Upper lobe of left lung (tissue), 4 donors: ENCODE measurements around the gene GVQW3.

Source experiments
- POLR2AphosphoS5 ChIP-seq, 2 donors: sonication (generic); formaldehyde crosslinking; IDR thresholded peaks; one replicate each; pipeline ENCODE4 v1.5.1; 2017; ENCODE audit warnings: antibody characterized with exemption in 2 of 2
- TF ChIP-seq, protein P1 (sequence below), 6 experiments: fragments of 450-650 bp in 4 of 6; fragments of 200-600 bp in 2 of 6; sonication (generic) in 2 of 6; IDR thresholded peaks; one replicate each; pipeline ENCODE4 v1.5.1; 2016 to 2019; ENCODE audit warnings: antibody characterized with exemption in 6 of 6

DNA sequence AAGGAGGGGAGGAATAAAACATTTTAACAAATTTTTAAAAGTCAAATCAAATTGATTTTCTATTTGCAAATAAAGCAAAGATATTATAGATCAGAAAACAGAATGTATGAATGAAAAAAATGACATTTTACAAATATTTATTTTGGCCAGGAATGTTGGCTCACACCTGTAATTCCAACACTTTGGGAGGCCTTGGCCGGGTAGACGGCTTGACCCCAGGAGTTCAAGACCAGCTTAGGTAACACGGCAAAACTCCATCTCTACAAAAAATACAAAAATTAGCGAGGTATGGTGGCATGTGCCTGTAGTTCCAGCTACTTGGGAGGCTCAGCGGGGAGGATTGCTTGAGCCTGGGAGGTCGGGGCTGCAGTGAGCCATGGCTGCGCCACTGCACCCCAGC lies 18.4 kb upstream of the GVQW3 start:
- TF ChIP-seq POLR2AphosphoS5 (IDR thresholded peaks at IDR 0.05): no peak
- TF ChIP-seq, protein P1, sequence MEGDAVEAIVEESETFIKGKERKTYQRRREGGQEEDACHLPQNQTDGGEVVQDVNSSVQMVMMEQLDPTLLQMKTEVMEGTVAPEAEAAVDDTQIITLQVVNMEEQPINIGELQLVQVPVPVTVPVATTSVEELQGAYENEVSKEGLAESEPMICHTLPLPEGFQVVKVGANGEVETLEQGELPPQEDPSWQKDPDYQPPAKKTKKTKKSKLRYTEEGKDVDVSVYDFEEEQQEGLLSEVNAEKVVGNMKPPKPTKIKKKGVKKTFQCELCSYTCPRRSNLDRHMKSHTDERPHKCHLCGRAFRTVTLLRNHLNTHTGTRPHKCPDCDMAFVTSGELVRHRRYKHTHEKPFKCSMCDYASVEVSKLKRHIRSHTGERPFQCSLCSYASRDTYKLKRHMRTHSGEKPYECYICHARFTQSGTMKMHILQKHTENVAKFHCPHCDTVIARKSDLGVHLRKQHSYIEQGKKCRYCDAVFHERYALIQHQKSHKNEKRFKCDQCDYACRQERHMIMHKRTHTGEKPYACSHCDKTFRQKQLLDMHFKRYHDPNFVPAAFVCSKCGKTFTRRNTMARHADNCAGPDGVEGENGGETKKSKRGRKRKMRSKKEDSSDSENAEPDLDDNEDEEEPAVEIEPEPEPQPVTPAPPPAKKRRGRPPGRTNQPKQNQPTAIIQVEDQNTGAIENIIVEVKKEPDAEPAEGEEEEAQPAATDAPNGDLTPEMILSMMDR (IDR thresholded peaks at IDR 0.05): no peak
